DOHH2 (cell line): ENCODE results near the gene TRIM68.

Experiments
- CTCF ChIP-seq: fragments of 200-600 bp; sonication (generic); IDR thresholded peaks from one replicate; pipeline ENCODE4 v1.5.1; 2014; ENCODE audit warnings: antibody characterized with exemption, mild to moderate bottlenecking, low read depth, low read length; ENCODE audit not compliant: poor library complexity, severe bottlenecking
- EZH2phosphoT487 ChIP-seq: fragments of 200-600 bp; sonication (generic); IDR thresholded peaks from 2 replicates; pipeline ENCODE4 v1.6.1; 2017; ENCODE audit warnings: borderline replicate concordance, mild to moderate bottlenecking, antibody characterized with exemption, low read length, moderate library complexity, mixed read lengths

DNA sequence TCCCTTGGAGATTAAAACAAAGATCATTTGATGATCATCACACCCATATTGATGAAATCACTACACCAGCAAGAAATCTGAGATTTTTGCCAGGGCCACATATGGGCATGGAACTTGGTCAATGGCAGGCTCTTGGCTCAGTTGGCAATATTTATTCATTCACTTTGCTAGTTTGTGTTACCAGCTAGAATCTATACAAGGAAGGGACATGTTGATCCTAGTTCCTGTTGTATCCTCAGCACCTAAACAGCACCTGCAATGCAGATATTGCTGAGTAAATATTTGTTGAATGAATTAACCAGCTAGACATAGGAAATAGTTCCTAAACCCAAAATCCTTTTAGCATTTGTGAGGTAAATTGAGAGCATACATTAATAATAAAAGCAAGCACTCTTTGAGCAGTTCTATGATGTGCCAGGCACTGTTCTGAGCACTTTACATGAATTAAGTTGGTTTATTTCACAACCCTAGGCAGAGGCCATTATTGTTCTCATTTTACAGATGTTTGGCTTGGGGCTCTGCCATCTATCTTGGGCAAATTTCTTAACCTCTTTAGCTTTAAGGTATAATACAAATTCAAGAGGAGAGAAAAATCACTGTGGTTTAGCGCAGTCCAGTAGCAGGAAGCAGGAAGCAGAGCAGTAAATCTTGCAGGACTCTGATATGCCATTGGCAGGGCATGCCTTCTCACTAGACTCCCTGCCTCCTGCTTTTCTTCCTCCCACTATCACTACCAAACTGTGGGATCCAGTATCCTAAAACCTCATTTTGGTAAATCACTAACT lies 1.6 kb downstream of the TRIM68 start:
- TF ChIP-seq CTCF (no peak), EZH2phosphoT487 (no peak)
